ENCODE results near the gene COL6A2. TPM values are rescaled to one million over a fixed set of nuclear protein-coding genes. Genes with fewer than 3 reads are reported as not detected.

COL6A2 gene
- total and polyA plus RNA-seq, 2 of the 13 experiments (the other 11 are each of a cell fraction or from before 2014, with no cell fraction given): 0.07 to 0.41 TPM

DNA sequence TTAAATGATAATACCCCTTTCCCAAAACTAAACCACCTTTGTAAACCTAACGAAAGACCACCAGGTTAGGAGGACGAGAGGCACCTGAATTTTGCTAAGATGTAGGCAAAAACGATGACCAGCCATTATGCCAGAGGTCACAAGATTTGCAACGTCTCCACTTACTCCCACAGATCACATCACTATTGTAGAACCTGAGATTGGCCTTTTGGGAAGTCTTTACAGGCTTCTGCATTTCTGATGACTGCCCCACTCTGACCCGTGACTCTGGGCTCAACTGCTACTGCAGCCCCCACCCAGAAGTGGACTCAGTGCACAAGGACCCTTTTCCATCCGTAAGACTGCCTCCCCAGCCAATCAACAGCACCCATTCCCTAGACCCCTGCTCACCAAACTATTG is 36.4 kb upstream of the COL6A2 start:
- H3K79me2 ChIP-seq (ENCODE audit: insufficient read depth, low read length): no peaks in the 10 kb centered on the region
- no peak overlapping the region for H3K9ac ChIP-seq (ENCODE audit: insufficient read depth, low read depth, low read length)
- no peak overlapping the region for H2AFZ ChIP-seq (ENCODE audit: low read length)
- in situ Hi-C loops (cut with HindIII; ENCODE audit: extremely low pct_ligation_motif_present, low pct_unique_long_range_greater_than_20kb): no loop called here
- H3K36me3 ChIP-seq (replicated peaks in 1 of 2; ENCODE audit: control insufficient read depth in 1 of 2, insufficient read depth in 2 of 2, low read length in 2 of 2): no peaks in the 10 kb centered on the region
- WGBS (ENCODE audit: low lambda C conversion rate): 6% methylated on average over 6 of the region's 6 CpGs
- no peak for DNase-seq (ENCODE audit: low spot score)
- H3K27me3 ChIP-seq (ENCODE audit: control insufficient read depth in 1 of 2, insufficient read depth in 2 of 2, low read length in 2 of 2): peaks cover 4 to 29% of the 10 kb centered on the region in 2 experiments; a peak in 4 of 5 replicates
- ChIA-PET POLR2A (no interaction called here), CTCF (ENCODE audit: low intra/inter-chr PET ratio, low total read pairs) (no interaction called here)
- H3K4me2 ChIP-seq (ENCODE audit: low read depth, low read length): no peak overlapping the region
- no peaks in the 10 kb centered on the region for H4K20me1 ChIP-seq (ENCODE audit: insufficient read depth, low read length)
- FAIRE-seq: no peak
- peaks cover 6% of the 10 kb centered on the region; the same call in 1 of the 2 replicates for H3K4me1 ChIP-seq (ENCODE audit: insufficient read depth, low read length)
- peaks cover 22% of the 10 kb centered on the region for H3K9me3 ChIP-seq (ENCODE audit: low read length)
- H3K4me3 ChIP-seq (replicated peaks in 1 of 3; ENCODE audit: insufficient read depth in 1 of 3, low read depth in 2 of 3, low read length in 3 of 3): no peak overlapping the region
- BruUV-seq (replicated peaks): no TSS peak
- intact Hi-C loops (cut with micrococcal nuclease; ENCODE audit: unreplicated experiment): no loop called here
- TF ChIP-seq ZNF776 (CRISPR knock-in tag; IDR thresholded peaks at IDR 0.05): no peak
- no peak for TF ChIP-seq SNRNP70 (IDR thresholded peaks at IDR 0.05; ENCODE audit: low read depth, low read length)
- no peak overlapping the region for H3K27ac ChIP-seq (ENCODE audit: extremely low read length, insufficient read depth, low read length)
- no peak for ATAC-seq

DNA sequence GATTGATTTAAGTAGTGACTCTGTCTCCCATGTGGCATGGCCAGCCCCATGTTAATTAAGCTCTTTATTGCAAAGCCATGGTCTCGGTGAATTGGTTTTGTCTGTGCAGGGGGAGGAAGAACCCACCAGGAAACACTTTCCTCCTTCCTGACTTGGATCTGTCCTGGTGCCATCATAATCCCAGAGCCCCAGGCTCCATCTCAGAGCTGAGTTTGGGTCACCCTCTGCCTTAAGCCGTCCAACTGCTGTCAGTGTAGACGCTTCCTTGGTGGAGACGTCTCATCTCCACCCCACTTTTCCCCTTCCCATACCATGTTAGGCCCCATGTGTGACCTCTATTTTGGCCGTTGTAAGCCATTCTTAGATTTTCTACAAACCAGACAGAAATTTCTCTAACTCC is 36.0 kb upstream of the COL6A2 start:
- peaks cover 22% of the 10 kb centered on the region for H3K9me3 ChIP-seq (ENCODE audit: low read length)
- H2AFZ ChIP-seq (ENCODE audit: low read length): no peak overlapping the region
- no peak for FAIRE-seq
- H3K4me3 ChIP-seq (replicated peaks in 1 of 3; ENCODE audit: insufficient read depth in 1 of 3, low read depth in 2 of 3, low read length in 3 of 3): no peak overlapping the region
- no TSS peak for BruUV-seq (replicated peaks)
- H3K4me1 ChIP-seq (ENCODE audit: insufficient read depth, low read length): peaks cover 6% of the 10 kb centered on the region; the same call in 1 of the 2 replicates
- in situ Hi-C loops (cut with HindIII; ENCODE audit: extremely low pct_ligation_motif_present, low pct_unique_long_range_greater_than_20kb): no loop called here
- no peak overlapping the region for H3K4me2 ChIP-seq (ENCODE audit: low read depth, low read length)
- DNase-seq (ENCODE audit: low spot score): no peak
- no peaks in the 10 kb centered on the region for H3K36me3 ChIP-seq (replicated peaks in 1 of 2; ENCODE audit: control insufficient read depth in 1 of 2, insufficient read depth in 2 of 2, low read length in 2 of 2)
- no peak overlapping the region for H3K9ac ChIP-seq (ENCODE audit: insufficient read depth, low read depth, low read length)
- no peaks in the 10 kb centered on the region for H3K79me2 ChIP-seq (ENCODE audit: insufficient read depth, low read length)
- H3K27ac ChIP-seq (ENCODE audit: extremely low read length, insufficient read depth, low read length): no peak overlapping the region
- no peak for ATAC-seq
- ChIA-PET CTCF (ENCODE audit: low intra/inter-chr PET ratio, low total read pairs) (no interaction called here), POLR2A (no interaction called here)
- 13% methylated on average over 5 of the region's 5 CpGs for WGBS (ENCODE audit: low lambda C conversion rate)
- H3K27me3 ChIP-seq (ENCODE audit: control insufficient read depth in 1 of 2, insufficient read depth in 2 of 2, low read length in 2 of 2): peaks cover 4 to 34% of the 10 kb centered on the region in 2 experiments; a peak in 4 of 5 replicates
- H4K20me1 ChIP-seq (ENCODE audit: insufficient read depth, low read length): no peaks in the 10 kb centered on the region
- intact Hi-C loops (cut with micrococcal nuclease; ENCODE audit: unreplicated experiment): no loop called here
- TF ChIP-seq ZNF781 (CRISPR knock-in tag; IDR thresholded peaks at IDR 0.05; ENCODE audit: borderline replicate concordance, not compliant biosample characterization) (no peak), ZNF180 (CRISPR knock-in tag; IDR thresholded peaks at IDR 0.05; ENCODE audit: borderline replicate concordance, low read depth) (no peak), REL (CRISPR knock-in tag; conservative IDR thresholded peaks at IDR 0.05) (no peak), POLR2AphosphoS5 (IDR thresholded peaks at IDR 0.05; ENCODE audit: low read depth, low read length) (no peak), MYNN (CRISPR knock-in tag; IDR thresholded peaks at IDR 0.05; ENCODE audit: low read depth) (no peak)
- TF ChIP-seq, protein P1, sequence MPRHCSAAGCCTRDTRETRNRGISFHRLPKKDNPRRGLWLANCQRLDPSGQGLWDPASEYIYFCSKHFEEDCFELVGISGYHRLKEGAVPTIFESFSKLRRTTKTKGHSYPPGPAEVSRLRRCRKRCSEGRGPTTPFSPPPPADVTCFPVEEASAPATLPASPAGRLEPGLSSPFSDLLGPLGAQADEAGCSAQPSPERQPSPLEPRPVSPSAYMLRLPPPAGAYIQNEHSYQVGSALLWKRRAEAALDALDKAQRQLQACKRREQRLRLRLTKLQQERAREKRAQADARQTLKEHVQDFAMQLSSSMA (CRISPR knock-in tag; IDR thresholded peaks at IDR 0.05): no peak
- TF ChIP-seq, protein P2, sequence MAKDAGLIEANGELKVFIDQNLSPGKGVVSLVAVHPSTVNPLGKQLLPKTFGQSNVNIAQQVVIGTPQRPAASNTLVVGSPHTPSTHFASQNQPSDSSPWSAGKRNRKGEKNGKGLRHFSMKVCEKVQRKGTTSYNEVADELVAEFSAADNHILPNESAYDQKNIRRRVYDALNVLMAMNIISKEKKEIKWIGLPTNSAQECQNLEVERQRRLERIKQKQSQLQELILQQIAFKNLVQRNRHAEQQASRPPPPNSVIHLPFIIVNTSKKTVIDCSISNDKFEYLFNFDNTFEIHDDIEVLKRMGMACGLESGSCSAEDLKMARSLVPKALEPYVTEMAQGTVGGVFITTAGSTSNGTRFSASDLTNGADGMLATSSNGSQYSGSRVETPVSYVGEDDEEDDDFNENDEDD (CRISPR knock-in tag; IDR thresholded peaks at IDR 0.05; ENCODE audit: borderline replicate concordance): no peak
- TF ChIP-seq, protein P3, sequence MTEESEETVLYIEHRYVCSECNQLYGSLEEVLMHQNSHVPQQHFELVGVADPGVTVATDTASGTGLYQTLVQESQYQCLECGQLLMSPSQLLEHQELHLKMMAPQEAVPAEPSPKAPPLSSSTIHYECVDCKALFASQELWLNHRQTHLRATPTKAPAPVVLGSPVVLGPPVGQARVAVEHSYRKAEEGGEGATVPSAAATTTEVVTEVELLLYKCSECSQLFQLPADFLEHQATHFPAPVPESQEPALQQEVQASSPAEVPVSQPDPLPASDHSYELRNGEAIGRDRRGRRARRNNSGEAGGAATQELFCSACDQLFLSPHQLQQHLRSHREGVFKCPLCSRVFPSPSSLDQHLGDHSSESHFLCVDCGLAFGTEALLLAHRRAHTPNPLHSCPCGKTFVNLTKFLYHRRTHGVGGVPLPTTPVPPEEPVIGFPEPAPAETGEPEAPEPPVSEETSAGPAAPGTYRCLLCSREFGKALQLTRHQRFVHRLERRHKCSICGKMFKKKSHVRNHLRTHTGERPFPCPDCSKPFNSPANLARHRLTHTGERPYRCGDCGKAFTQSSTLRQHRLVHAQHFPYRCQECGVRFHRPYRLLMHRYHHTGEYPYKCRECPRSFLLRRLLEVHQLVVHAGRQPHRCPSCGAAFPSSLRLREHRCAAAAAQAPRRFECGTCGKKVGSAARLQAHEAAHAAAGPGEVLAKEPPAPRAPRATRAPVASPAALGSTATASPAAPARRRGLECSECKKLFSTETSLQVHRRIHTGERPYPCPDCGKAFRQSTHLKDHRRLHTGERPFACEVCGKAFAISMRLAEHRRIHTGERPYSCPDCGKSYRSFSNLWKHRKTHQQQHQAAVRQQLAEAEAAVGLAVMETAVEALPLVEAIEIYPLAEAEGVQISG (CRISPR knock-in tag; IDR thresholded peaks at IDR 0.05): no peak
- TF ChIP-seq, protein P4, sequence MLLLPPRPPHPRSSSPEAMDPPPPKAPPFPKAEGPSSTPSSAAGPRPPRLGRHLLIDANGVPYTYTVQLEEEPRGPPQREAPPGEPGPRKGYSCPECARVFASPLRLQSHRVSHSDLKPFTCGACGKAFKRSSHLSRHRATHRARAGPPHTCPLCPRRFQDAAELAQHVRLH (CRISPR knock-in tag; IDR thresholded peaks at IDR 0.05; ENCODE audit: borderline replicate concordance, low read depth): no peak
